DND-41 (cell line): Measurements from ENCODE around the gene PTPN23.

Source experiments
- ATAC-seq: fragments of 200-7000 bp; cut with Tn5 transposase; 3 replicates; pipeline ENCODE4 v1.9.1; 2021; ENCODE audit warnings: low read depth; ENCODE audit not compliant: insufficient read depth
- DNase-seq: peaks from one replicate; pipeline ENCODE4 v3.0.0-alpha.2; 2020
- H2AFZ ChIP-seq: 2 replicates; pipeline ENCODE4 v1.6.0; 2012; ENCODE audit warnings: low read depth, low read length
- H3K27ac ChIP-seq: 2 replicates; pipeline ENCODE4 v1.5.1; 2012; ENCODE audit warnings: low read length, inconsistent platforms
- H3K27me3 ChIP-seq: fragments of 200-600 bp; sonication (generic); 2 replicates; pipeline ENCODE4 v1.6.0; 2012; ENCODE audit warnings: low read length, mild to moderate bottlenecking, inconsistent platforms; ENCODE audit not compliant: insufficient read depth, poor library complexity
- H3K36me3 ChIP-seq: 2 replicates; pipeline ENCODE4 v1.5.1; 2012; ENCODE audit warnings: low read length, inconsistent platforms; ENCODE audit not compliant: insufficient read depth
- H3K4me1 ChIP-seq: 2 replicates; pipeline ENCODE4 v1.5.1; 2012; ENCODE audit warnings: mild to moderate bottlenecking, low read length; ENCODE audit not compliant: insufficient read depth
- H3K4me2 ChIP-seq: 2 replicates; pipeline ENCODE4 v1.6.0; 2012; ENCODE audit warnings: mild to moderate bottlenecking, moderate library complexity, low read length, inconsistent platforms; ENCODE audit not compliant: insufficient read depth
- H3K4me3 ChIP-seq, 2 experiments: fragments of 200-600 bp in 1 of 2; shearing (Covaris generic) in 1 of 2; 2 replicates each; pipeline ENCODE4 v1.5.1; 2012 to 2016; ENCODE audit warnings: inconsistent platforms in 2 of 2, low read length in 2 of 2, mild to moderate bottlenecking in 2 of 2, low read depth in 1 of 2, moderate library complexity in 1 of 2
- H3K79me2 ChIP-seq: 2 replicates; pipeline ENCODE4 v1.6.0; 2012; ENCODE audit warnings: low read length, inconsistent platforms; ENCODE audit not compliant: insufficient read depth
- H3K9ac ChIP-seq: 2 replicates; pipeline ENCODE4 v1.6.0; 2012; ENCODE audit warnings: low read depth, mild to moderate bottlenecking, inconsistent platforms, low read length, moderate library complexity
- H3K9me3 ChIP-seq: 2 replicates; pipeline ENCODE4 v1.5.1; 2012; ENCODE audit warnings: low read length, moderate library complexity, mild to moderate bottlenecking, inconsistent platforms; ENCODE audit not compliant: insufficient read depth, severe bottlenecking
- H4K20me1 ChIP-seq: 2 replicates; pipeline ENCODE4 v1.6.0; 2012; ENCODE audit warnings: low read length; ENCODE audit not compliant: insufficient read depth
- CTCF ChIP-seq: IDR thresholded peaks from 2 replicates; pipeline ENCODE4 v1.5.1; 2012; ENCODE audit warnings: borderline replicate concordance, low read length, moderate library complexity, mild to moderate bottlenecking; ENCODE audit not compliant: poor library complexity, severe bottlenecking; ENCODE audit errors: extremely low read depth
- EZH2 ChIP-seq: IDR thresholded peaks from 3 replicates; pipeline ENCODE4 v1.6.1; 2012; ENCODE audit warnings: borderline replicate concordance, low read depth, mild to moderate bottlenecking, moderate library complexity, low read length, inconsistent platforms; ENCODE audit not compliant: severe bottlenecking

PTPN23 gene

GRCh38 chr3:47412842-47413520, 32.2 kb downstream of the PTPN23 start:
- no peak overlapping the region for H3K27ac ChIP-seq
- ATAC-seq: no peak
- TF ChIP-seq CTCF: peak; percentile 17
- no peak for TF ChIP-seq EZH2

GRCh38 chr3:47413751-47414150, 32.9 kb downstream of the PTPN23 start:
- Histone ChIP-seq H3K27me3 (no peaks in the 10 kb centered on the region), H2AFZ (no peak overlapping the region), H3K4me3 (no peak overlapping the region), H3K79me2 (no peaks in the 10 kb centered on the region; the same call in 1 of the 2 replicates), H4K20me1 (peaks cover 24% of the 10 kb centered on the region), H3K36me3 (peaks cover 86% of the 10 kb centered on the region), H3K4me1 (no peaks in the 10 kb centered on the region), H3K9ac (no peak overlapping the region), H3K27ac (no peak overlapping the region), H3K9me3 (no peaks in the 10 kb centered on the region), H3K4me2 (no peak overlapping the region)
- TF ChIP-seq EZH2 (no peak), CTCF (no peak)
- no peak for ATAC-seq
- DNase-seq: no peak

More at GRCh38 chr3:47412842-47413520, 32.2 kb downstream of the PTPN23 start:
- no peak for DNase-seq
- peaks cover 30% of the 10 kb centered on the region for H4K20me1 ChIP-seq
- H3K9ac ChIP-seq: no peak overlapping the region
- H2AFZ ChIP-seq: no peak overlapping the region
- no peak overlapping the region for H3K4me3 ChIP-seq
- H3K36me3 ChIP-seq: peaks cover 88% of the 10 kb centered on the region
- H3K27me3 ChIP-seq: no peaks in the 10 kb centered on the region
- H3K79me2 ChIP-seq: no peaks in the 10 kb centered on the region
- no peak overlapping the region for H3K4me2 ChIP-seq
- no peaks in the 10 kb centered on the region for H3K9me3 ChIP-seq
- no peaks in the 10 kb centered on the region for H3K4me1 ChIP-seq

- no peak for ATAC-seq
- Histone ChIP-seq H3K9me3 (no peaks in the 10 kb centered on the region), H3K36me3 (peaks cover 86% of the 10 kb centered on the region), H3K27ac (no peak overlapping the region), H4K20me1 (peaks cover 24% of the 10 kb centered on the region), H3K79me2 (no peaks in the 10 kb centered on the region; the same call in 1 of the 2 replicates), H3K4me3 (no peak overlapping the region), H2AFZ (no peak overlapping the region), H3K4me2 (no peak overlapping the region), H3K9ac (no peak overlapping the region), H3K27me3 (no peaks in the 10 kb centered on the region), H3K4me1 (no peaks in the 10 kb centered on the region)
- DNase-seq: no peak
- TF ChIP-seq CTCF (no peak), EZH2 (no peak)
Observed at GRCh38 chr3:47414161-47414564, 33.3 kb downstream of the PTPN23 start.
